ENCODE data around the gene NDP.

NDP gene

DNA sequence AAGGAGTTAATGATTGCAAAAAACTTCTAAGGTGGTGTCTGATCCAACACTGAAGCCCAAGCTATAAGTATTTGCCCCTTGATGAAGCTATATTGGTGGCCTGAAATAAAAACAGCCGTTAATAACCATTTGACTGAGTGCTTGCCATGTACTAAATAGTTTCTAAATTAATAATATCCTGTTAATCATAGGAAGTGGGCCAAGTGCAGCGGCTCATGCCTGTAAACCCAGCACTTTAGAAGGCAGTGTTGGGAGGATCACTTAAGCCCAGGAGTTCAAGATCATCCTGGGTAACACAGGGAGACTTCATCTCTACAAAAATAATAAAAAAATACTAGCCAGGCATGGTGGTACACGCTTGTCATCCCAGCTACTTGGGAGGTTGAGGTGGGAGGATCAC, 8.3 kb downstream of the NDP start:
- in situ Hi-C loops (cut with MboI; ENCODE audit: low sequenced_read_pairs, unreplicated experiment): no loop called here
- no peak for DNase-seq (ENCODE audit: low spot score)
- TF ChIP-seq, protein P1, sequence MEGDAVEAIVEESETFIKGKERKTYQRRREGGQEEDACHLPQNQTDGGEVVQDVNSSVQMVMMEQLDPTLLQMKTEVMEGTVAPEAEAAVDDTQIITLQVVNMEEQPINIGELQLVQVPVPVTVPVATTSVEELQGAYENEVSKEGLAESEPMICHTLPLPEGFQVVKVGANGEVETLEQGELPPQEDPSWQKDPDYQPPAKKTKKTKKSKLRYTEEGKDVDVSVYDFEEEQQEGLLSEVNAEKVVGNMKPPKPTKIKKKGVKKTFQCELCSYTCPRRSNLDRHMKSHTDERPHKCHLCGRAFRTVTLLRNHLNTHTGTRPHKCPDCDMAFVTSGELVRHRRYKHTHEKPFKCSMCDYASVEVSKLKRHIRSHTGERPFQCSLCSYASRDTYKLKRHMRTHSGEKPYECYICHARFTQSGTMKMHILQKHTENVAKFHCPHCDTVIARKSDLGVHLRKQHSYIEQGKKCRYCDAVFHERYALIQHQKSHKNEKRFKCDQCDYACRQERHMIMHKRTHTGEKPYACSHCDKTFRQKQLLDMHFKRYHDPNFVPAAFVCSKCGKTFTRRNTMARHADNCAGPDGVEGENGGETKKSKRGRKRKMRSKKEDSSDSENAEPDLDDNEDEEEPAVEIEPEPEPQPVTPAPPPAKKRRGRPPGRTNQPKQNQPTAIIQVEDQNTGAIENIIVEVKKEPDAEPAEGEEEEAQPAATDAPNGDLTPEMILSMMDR (IDR thresholded peaks at IDR 0.05; ENCODE audit: borderline replicate concordance, control extremely low read depth, extremely low read depth, insufficient read depth, missing control alignments): no peak

DNA sequence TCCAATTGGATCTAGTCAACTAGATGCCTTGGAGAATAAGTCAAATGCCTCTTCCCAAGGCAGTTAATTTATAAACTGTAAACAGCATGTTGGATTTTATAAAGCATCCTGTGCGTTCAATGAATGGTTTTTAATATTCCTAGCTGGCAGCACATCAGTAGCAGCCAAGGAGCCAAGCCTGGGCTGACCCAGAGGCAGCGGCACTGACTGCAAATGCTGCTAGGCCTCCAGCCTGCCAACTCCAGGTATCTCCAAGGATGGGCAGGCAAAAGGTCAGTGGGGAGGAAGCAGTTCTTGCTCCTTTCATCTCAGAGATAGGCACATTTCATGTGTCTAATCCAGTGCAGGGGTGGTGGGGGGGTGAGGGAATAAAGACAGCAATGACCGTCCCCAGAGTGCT, 9.5 kb downstream of the NDP start:
- no peak for DNase-seq (ENCODE audit: low spot score)
- TF ChIP-seq, protein P1 (IDR thresholded peaks at IDR 0.05; ENCODE audit: borderline replicate concordance, control extremely low read depth, extremely low read depth, insufficient read depth, missing control alignments): no peak
- in situ Hi-C loops (cut with MboI; ENCODE audit: low sequenced_read_pairs, unreplicated experiment): no loop called here

DNA sequence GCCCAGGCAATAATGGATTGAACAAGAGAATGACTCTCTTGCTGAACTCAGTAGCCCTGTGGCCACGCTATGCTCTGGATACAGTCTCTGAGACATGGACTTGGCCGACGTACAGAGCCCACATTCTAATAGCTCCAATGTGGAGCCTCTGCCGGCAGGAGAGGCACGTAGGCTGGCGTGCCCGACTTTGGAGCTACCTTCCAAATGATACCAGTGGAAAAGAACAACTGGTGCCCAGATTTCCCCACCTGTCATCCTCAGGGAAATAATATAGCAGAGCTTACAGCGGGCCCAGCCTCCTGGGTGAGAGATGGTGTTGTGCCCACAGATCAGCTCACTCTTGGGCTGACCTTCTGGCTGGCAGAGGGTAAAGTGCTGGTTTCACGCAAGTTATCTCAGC, 10.6 kb downstream of the NDP start:
- in situ Hi-C loops (cut with MboI; ENCODE audit: low sequenced_read_pairs, unreplicated experiment): no loop called here
- no peak for DNase-seq (ENCODE audit: low spot score)
- TF ChIP-seq, protein P1 (IDR thresholded peaks at IDR 0.05; ENCODE audit: borderline replicate concordance, control extremely low read depth, extremely low read depth, insufficient read depth, missing control alignments): no peak

DNA sequence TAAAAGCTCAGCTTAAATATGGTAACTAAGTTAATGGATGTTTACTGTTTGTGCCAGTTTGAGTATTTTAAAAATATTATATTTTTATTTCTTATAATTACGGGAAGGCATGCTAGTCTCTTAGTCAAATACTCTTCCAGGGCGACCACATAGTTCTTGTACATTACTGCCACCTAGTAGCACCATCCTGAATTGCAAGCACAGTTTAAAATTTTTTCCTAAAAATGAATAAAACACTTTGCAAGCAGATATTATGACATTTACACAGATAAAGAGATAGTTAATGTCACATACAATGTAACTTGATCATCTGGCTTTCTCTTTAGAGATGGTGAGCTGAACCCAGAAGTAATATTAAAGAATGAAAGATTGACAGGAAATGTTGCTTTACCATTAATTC, 11.5 kb downstream of the NDP start:
- TF ChIP-seq, protein P1 (IDR thresholded peaks at IDR 0.05; ENCODE audit: borderline replicate concordance, control extremely low read depth, extremely low read depth, insufficient read depth, missing control alignments): no peak
- in situ Hi-C loops (cut with MboI; ENCODE audit: low sequenced_read_pairs, unreplicated experiment): no loop called here
- no peak for DNase-seq (ENCODE audit: low spot score)

DNA sequence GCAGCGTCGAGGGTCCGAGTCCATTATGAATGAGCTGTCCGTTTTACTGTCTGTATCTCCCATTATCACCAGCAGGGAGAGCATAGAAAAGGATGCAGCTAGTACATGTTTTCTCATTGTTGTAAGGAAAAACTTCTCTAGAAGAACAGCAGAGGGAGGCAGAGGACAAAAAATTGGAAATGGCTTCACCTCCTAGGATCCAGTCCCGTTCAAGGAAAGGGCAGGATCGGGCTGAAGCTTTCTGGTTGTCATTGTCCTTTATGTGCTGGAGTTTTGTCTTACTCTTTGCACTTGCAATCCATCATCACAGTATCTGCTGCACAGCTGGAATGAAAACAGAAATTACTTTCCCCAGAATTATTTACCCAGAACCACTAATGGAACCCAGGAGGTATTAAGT, 14.7 kb downstream of the NDP start:
- TF ChIP-seq, protein P1 (IDR thresholded peaks at IDR 0.05; ENCODE audit: borderline replicate concordance, control extremely low read depth, extremely low read depth, insufficient read depth, missing control alignments): peak; percentile 20
- in situ Hi-C loops (cut with MboI; ENCODE audit: low sequenced_read_pairs, unreplicated experiment): no loop called here
- DNase-seq (ENCODE audit: low spot score): peak; percentile 27

DNA sequence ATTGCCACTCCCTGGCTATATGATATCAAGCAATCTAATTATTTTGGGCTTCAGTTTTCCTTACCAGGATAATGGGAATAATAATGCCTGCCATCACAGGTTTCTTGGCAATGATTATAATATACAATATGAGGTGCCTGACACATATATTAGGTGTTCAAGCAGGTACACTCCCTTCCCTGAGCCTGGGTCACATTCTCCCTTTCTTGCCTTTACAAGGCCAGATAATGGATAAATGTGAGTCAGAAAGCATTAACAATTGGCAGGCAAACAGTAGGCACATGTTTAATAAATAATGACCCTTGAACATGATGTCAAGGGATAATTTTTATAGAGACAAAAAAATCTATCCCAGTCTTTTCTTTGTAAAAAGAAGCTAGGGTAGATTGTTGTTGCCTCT, 17.2 kb downstream of the NDP start:
- DNase-seq (ENCODE audit: low spot score): no peak
- in situ Hi-C loops (cut with MboI; ENCODE audit: low sequenced_read_pairs, unreplicated experiment): no loop called here
- TF ChIP-seq, protein P1 (IDR thresholded peaks at IDR 0.05; ENCODE audit: borderline replicate concordance, control extremely low read depth, extremely low read depth, insufficient read depth, missing control alignments): no peak

DNA sequence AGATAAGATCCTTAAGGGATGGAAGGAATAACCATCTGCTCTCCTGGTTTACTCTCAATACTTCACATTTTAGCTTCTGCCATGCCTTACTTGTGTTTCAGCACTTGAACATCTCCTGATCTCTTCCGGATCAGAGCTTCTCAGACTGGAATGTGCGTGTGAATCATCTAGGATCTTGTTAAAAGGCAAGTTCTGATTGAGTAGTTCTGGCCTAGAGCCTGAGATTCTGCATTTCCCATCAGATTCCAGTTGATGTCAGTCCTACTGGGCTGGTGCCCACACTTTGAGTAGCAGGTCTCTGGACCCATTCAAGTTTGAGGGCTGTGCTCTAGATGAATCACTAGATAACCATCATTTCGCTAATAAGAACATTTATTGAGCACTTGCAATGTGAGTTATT, 20.0 kb downstream of the NDP start:
- in situ Hi-C loops (cut with MboI; ENCODE audit: low sequenced_read_pairs, unreplicated experiment): no loop called here
- TF ChIP-seq, protein P1 (IDR thresholded peaks at IDR 0.05; ENCODE audit: borderline replicate concordance, control extremely low read depth, extremely low read depth, insufficient read depth, missing control alignments): no peak

More for the DNA sequence above, 20.0 kb downstream of the NDP start:
- DNase-seq (ENCODE audit: low spot score): no peak

Data from GM13976 (cell line).